Breast epithelium (tissue), 4 donors: ENCODE results near the gene ALDH2. TPM values are rescaled to one million over a fixed set of nuclear protein-coding genes. Genes with fewer than 3 reads are reported as not detected.
A peak's percentile ranks its signal among the peaks of the same experiment; 100 is the strongest.

Experiments used
- DNase-seq, 2 donors: peaks; one replicate each; pipeline ENCODE4 v3.0.0-alpha.2; 2019; ENCODE audit warnings: low spot score in 2 of 2
- H3K27ac ChIP-seq, 2 donors: fragments of 200-600 bp; sonication (generic) in 1 of 2; one replicate each; pipeline ENCODE4 v1.5.1; 2016 to 2019; ENCODE audit warnings: mild to moderate bottlenecking in 1 of 2
- H3K27me3 ChIP-seq, 2 donors: fragments of 200-600 bp; sonication (generic) in 1 of 2; one replicate each; pipeline versions ENCODE4 v1.5.1 to v1.6.0; 2017 to 2019; ENCODE audit warnings: control low read depth in 1 of 2, mild to moderate bottlenecking in 1 of 2
- H3K36me3 ChIP-seq: fragments of 200-600 bp; one replicate; pipeline ENCODE4 v1.5.1; 2019
- H3K4me1 ChIP-seq, 2 donors: fragments of 200-600 bp; sonication (generic); one replicate each; pipeline ENCODE4 v1.5.1; 2016 to 2019; ENCODE audit warnings: control low read depth in 1 of 2
- H3K4me3 ChIP-seq, 3 donors: fragments of 200-600 bp; sonication (generic); 1 replicate in 2 of 3; 2 replicates in 1 of 3; pipeline ENCODE4 v1.5.1; 2016 to 2019; ENCODE audit warnings: mild to moderate bottlenecking in 3 of 3, moderate library complexity in 2 of 3
- H3K9me3 ChIP-seq, 2 donors: fragments of 200-600 bp; sonication (generic) in 1 of 2; one replicate each; pipeline ENCODE4 v1.5.1; 2016 to 2019; ENCODE audit warnings: control low read depth in 1 of 2
- CTCF ChIP-seq, 3 donors: fragments of 450-650 bp; IDR thresholded peaks; one replicate each; pipeline ENCODE4 v1.5.1; 2016 to 2017; ENCODE audit warnings: antibody characterized with exemption in 3 of 3, mild to moderate bottlenecking in 3 of 3, moderate library complexity in 3 of 3
- POLR2A ChIP-seq: fragments of 450-650 bp; IDR thresholded peaks from one replicate; pipeline ENCODE4 v1.6.1; 2016; ENCODE audit warnings: antibody characterized with exemption, mild to moderate bottlenecking, moderate library complexity
- POLR2AphosphoS5 ChIP-seq, 3 donors: sonication (generic); formaldehyde crosslinking; IDR thresholded peaks; one replicate each; pipeline ENCODE4 v1.6.1; 2017; ENCODE audit warnings: antibody characterized with exemption in 3 of 3
- intact Hi-C: fragments of 100-400 bp; cut with DNase I; formaldehyde crosslinking; loops from one replicate; pipeline ENCODE4 v1.15.1; 2023; ENCODE audit warnings: low total_unique reads
- total RNA-seq, 3 donors: library from RNA; depleted of rRNA; stranded (reverse); fragments of >200 nt; gene quantifications; one replicate each; pipeline ENCODE4 v1.1.0, GENCODE V29; 2016

The ALDH2 gene
- total RNA-seq, 3 donors from 2014 or later, result 56.4 to 433 (median 63.4) TPM

GRCh38 chr12:111754671-111755070 lies 12.1 kb upstream of the ALDH2 start:
- DNase-seq, result no peak
- Histone ChIP-seq H3K4me1 (peaks cover 0 to 19% of the 10 kb centered on the region in 2 donors), H3K27ac (peak overlapping the region in 1 of 2 donors; percentile 40), H3K27me3 (no peaks in the 10 kb centered on the region), H3K36me3 (no peaks in the 10 kb centered on the region), H3K9me3 (no peaks in the 10 kb centered on the region), H3K4me3 (no peak overlapping the region)
- intact Hi-C loops, result no loop called here
- TF ChIP-seq POLR2A, result no peak
- TF ChIP-seq POLR2AphosphoS5 (IDR thresholded peaks at IDR 0.05), result no peak
- no peak for TF ChIP-seq CTCF (IDR thresholded peaks at IDR 0.05)

- no peaks in the 10 kb centered on the region for H3K27me3 ChIP-seq
- TF ChIP-seq POLR2A (no peak), POLR2AphosphoS5 (IDR thresholded peaks at IDR 0.05) (no peak), CTCF (IDR thresholded peaks at IDR 0.05) (no peak)
- no peaks in the 10 kb centered on the region for H3K9me3 ChIP-seq
- intact Hi-C loops, result no loop called here
- peak overlapping the region; percentile 91 to 92 for H3K27ac ChIP-seq
- H3K4me3 ChIP-seq, result no peak overlapping the region
- H3K36me3 ChIP-seq, result no peaks in the 10 kb centered on the region
- peaks cover 0 to 19% of the 10 kb centered on the region in 2 donors for H3K4me1 ChIP-seq
- DNase-seq, result no peak
Observed at GRCh38 chr12:111756196-111756595, 10.5 kb upstream of the ALDH2 start.

- peaks cover 0 to 19% of the 10 kb centered on the region in 2 donors for H3K4me1 ChIP-seq
- intact Hi-C loops, result no loop called here
- no peak for DNase-seq
- H3K27ac ChIP-seq, result peak overlapping the region; percentile 91 to 92
- TF ChIP-seq CTCF (IDR thresholded peaks at IDR 0.05) (no peak), POLR2AphosphoS5 (IDR thresholded peaks at IDR 0.05) (no peak), POLR2A (no peak)
- no peaks in the 10 kb centered on the region for H3K9me3 ChIP-seq
- H3K27me3 ChIP-seq, result no peaks in the 10 kb centered on the region
- no peaks in the 10 kb centered on the region for H3K36me3 ChIP-seq
- no peak overlapping the region for H3K4me3 ChIP-seq
Observed at GRCh38 chr12:111756681-111757080, 10.1 kb upstream of the ALDH2 start.

GRCh38 chr12:111757361-111758119 lies 9.2 kb upstream of the ALDH2 start:
- Histone ChIP-seq H3K4me1 (peaks cover 0 to 19% of the 10 kb centered on the region in 2 donors), H3K36me3 (no peaks in the 10 kb centered on the region), H3K27me3 (no peaks in the 10 kb centered on the region), H3K27ac (peak overlapping the region; percentile 91 to 92), H3K4me3 (no peak overlapping the region), H3K9me3 (no peaks in the 10 kb centered on the region)
- no peak for TF ChIP-seq CTCF (IDR thresholded peaks at IDR 0.05)
- TF ChIP-seq POLR2AphosphoS5 (IDR thresholded peaks at IDR 0.05), result no peak
- no peak for TF ChIP-seq POLR2A
- intact Hi-C loops, result no loop called here
- DNase-seq, result peak; percentile 73 to 80

GRCh38 chr12:111758120-111758561 lies 8.6 kb upstream of the ALDH2 start:
- Histone ChIP-seq H3K27ac (peak overlapping the region; percentile 91 to 92), H3K36me3 (no peaks in the 10 kb centered on the region), H3K4me1 (peaks cover 0 to 19% of the 10 kb centered on the region in 2 donors), H3K27me3 (no peaks in the 10 kb centered on the region), H3K4me3 (no peak overlapping the region), H3K9me3 (no peaks in the 10 kb centered on the region)
- intact Hi-C loops, result no loop called here
- TF ChIP-seq POLR2A (no peak), CTCF (IDR thresholded peaks at IDR 0.05) (no peak), POLR2AphosphoS5 (IDR thresholded peaks at IDR 0.05) (no peak)
- DNase-seq, result peak; percentile 85 to 94
